ENCODE results near the gene VSX1. TPM values are rescaled to one million over a fixed set of nuclear protein-coding genes. Genes with fewer than 3 reads are reported as not detected.

The VSX1 gene
- polyA plus RNA-seq, 1 donor from 2014 or later, result not detected

GRCh38 chr20:25089662-25090061, 7.7 kb upstream of the VSX1 start:
- H3K79me2 ChIP-seq (replicated peaks; ENCODE audit: insufficient read depth, low read length), result no peaks in the 10 kb centered on the region
- H3K9ac ChIP-seq (ENCODE audit: low read length), result no peak overlapping the region
- peaks cover 19% of the 10 kb centered on the region for H3K27me3 ChIP-seq (ENCODE audit: insufficient read depth, low read depth, low read length)

GRCh38 chr20:25089096-25089495, 7.2 kb upstream of the VSX1 start:
- H3K9me2 ChIP-seq (ENCODE audit: insufficient read depth, low read length), result no peaks in the 10 kb centered on the region
- no peaks in the 10 kb centered on the region for H3K79me2 ChIP-seq (replicated peaks; ENCODE audit: insufficient read depth, low read length)
- no peaks in the 10 kb centered on the region for H3F3A ChIP-seq (ENCODE audit: insufficient read depth, low read length, poor library complexity, severe bottlenecking)
- H3K27ac ChIP-seq (ENCODE audit: low read length), result no peak overlapping the region
- no peaks in the 10 kb centered on the region for H4K20me1 ChIP-seq (ENCODE audit: insufficient read depth)
- H3K9ac ChIP-seq (ENCODE audit: low read length), result no peak overlapping the region
- no peak overlapping the region for H3K4me2 ChIP-seq (ENCODE audit: low read length)
- H3K4me3 ChIP-seq (ENCODE audit: low read length), result no peak overlapping the region
- no peaks in the 10 kb centered on the region for H3K9me3 ChIP-seq (ENCODE audit: low read length)
- no peaks in the 10 kb centered on the region for H3K36me3 ChIP-seq (ENCODE audit: insufficient read depth, low read length)
- H2AFZ ChIP-seq (ENCODE audit: low read depth, low read length), result no peak overlapping the region
- peaks cover 25% of the 10 kb centered on the region for H3K27me3 ChIP-seq (ENCODE audit: insufficient read depth, low read depth, low read length)
- no peak for TF ChIP-seq CTCF (IDR thresholded peaks at IDR 0.05; ENCODE audit: poor library complexity, severe bottlenecking)
- no peak for TF ChIP-seq SMC3 (conservative IDR thresholded peaks at IDR 0.05; ENCODE audit: poor library complexity)
- no peak for TF ChIP-seq TAF1 (IDR thresholded peaks at IDR 0.05; ENCODE audit: low read depth)
- no peak for TF ChIP-seq EZH2 (IDR thresholded peaks at IDR 0.05; ENCODE audit: borderline replicate concordance, insufficient read depth, low read length, poor library complexity, severe bottlenecking)
- no peak for TF ChIP-seq MXI1 (conservative IDR thresholded peaks at IDR 0.05; ENCODE audit: poor library complexity, severe bottlenecking)
- no peak for TF ChIP-seq EP300 (conservative IDR thresholded peaks at IDR 0.05; ENCODE audit: poor library complexity, severe bottlenecking)

More at GRCh38 chr20:25089662-25090061, 7.7 kb upstream of the VSX1 start:
- Histone ChIP-seq H4K20me1 (ENCODE audit: insufficient read depth) (no peaks in the 10 kb centered on the region), H3K9me2 (ENCODE audit: insufficient read depth, low read length) (no peaks in the 10 kb centered on the region), H3F3A (ENCODE audit: insufficient read depth, low read length, poor library complexity, severe bottlenecking) (no peaks in the 10 kb centered on the region), H3K4me2 (ENCODE audit: low read length) (no peak overlapping the region), H3K27ac (ENCODE audit: low read length) (no peak overlapping the region), H3K4me3 (ENCODE audit: low read length) (no peak overlapping the region), H2AFZ (ENCODE audit: low read depth, low read length) (no peak overlapping the region), H3K36me3 (ENCODE audit: insufficient read depth, low read length) (no peaks in the 10 kb centered on the region), H3K9me3 (ENCODE audit: low read length) (no peaks in the 10 kb centered on the region)
- no peak for TF ChIP-seq REST (IDR thresholded peaks at IDR 0.05; ENCODE audit: borderline replicate concordance)
- TF ChIP-seq RAD21 (conservative IDR thresholded peaks at IDR 0.05), result no peak
- no peak for TF ChIP-seq SMC3 (conservative IDR thresholded peaks at IDR 0.05; ENCODE audit: poor library complexity)
- no peak for TF ChIP-seq MXI1 (conservative IDR thresholded peaks at IDR 0.05; ENCODE audit: poor library complexity, severe bottlenecking)
- no peak for TF ChIP-seq POLR2AphosphoS5 (IDR thresholded peaks at IDR 0.05)
- TF ChIP-seq EP300 (conservative IDR thresholded peaks at IDR 0.05; ENCODE audit: poor library complexity, severe bottlenecking), result no peak
- TF ChIP-seq CTCF (IDR thresholded peaks at IDR 0.05; ENCODE audit: poor library complexity, severe bottlenecking), result no peak
- no peak for TF ChIP-seq EZH2 (IDR thresholded peaks at IDR 0.05; ENCODE audit: borderline replicate concordance, insufficient read depth, low read length, poor library complexity, severe bottlenecking)
- no peak for TF ChIP-seq TAF1 (IDR thresholded peaks at IDR 0.05; ENCODE audit: low read depth)
